ENCODE results near the gene CACNA2D1.

CACNA2D1 gene

DNA sequence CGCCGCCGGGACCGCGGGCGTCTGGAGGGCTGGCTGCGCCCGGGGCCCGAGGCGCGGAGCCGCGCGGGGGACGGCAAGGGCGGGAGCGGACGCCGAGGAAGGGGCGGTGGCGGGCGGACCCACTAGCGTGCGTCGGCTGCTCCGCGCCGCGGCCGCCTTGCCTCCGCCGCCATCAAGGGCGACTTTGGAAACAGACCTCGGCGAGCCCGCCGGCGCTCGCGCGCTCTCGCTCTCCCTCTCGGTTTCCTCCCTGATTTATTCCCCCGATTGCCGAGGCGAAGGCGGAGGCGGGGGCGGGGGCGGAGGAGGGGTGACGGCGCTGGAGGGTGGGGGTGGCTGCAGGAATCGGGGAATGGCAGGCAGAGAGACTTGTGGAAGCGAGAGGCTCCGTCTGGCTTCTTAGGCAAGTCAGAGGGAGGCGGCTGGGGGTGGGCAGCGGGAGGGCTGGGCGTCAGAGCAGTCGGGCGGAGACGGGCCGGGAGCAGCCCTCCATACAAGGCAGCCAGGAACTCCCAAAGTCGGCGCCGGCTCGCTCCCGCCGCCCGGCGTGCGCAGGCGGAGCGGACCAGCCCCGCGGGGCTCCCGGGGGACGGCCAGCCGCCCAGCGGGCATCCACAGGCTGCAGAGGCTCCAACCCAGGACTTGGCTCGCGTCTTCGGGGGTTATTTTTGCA lies at the start of gene CACNA2D1:
Gene CACNA2D1, minus strand, starts transcription at position 231 of the 673 bp plus-strand sequence.
- DNase-seq (ENCODE audit: low spot score) = no peak

GRCh38 chr7:82481499-82482097 lies 38.0 kb upstream of the CACNA2D1 start:
- DNase-seq (ENCODE audit: low spot score) = peak; percentile 46

DNA sequence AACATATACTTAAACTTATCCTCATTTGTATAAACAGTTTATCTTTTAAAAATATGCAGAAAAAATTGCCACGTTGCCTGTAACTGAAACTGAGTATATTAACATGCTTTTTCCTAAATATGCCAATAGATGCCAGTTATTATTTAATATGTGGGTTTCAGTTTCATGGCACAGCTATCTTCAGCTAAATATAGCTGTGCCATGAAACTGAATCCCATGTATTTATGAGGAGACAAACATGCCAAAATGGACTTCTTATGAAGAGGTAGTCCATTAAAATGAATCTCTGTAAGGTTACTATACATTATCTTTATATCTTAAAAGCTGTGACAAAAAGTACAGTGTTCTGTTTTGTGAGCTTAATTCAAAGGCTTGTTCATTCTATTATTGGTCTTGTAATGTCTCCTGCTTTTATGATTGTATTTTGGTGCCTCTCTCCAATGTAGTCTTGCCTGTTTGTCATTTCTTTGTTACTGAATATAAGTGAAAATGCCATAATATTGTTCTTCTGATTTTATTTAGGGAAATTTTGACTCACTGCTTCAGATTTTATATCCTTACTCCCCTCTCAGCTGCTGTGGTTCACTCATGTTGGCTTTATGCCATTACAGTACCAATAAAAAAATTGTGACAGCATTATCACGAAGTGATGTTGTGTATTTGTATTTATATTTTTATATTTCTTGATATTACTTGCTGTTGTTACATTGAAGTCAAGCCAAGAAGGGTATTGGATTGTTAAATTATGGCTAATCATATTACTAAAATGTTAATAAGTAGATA lies 34.3 kb upstream of the CACNA2D1 start:
- DNase-seq (ENCODE audit: low spot score) = no peak

GRCh38 chr7:82472966-82473365 lies 29.4 kb upstream of the CACNA2D1 start:
- no peak for DNase-seq (ENCODE audit: low spot score)

- no peak for DNase-seq (ENCODE audit: low spot score)
Observed at GRCh38 chr7:82471351-82472020, 27.9 kb upstream of the CACNA2D1 start.

DNA sequence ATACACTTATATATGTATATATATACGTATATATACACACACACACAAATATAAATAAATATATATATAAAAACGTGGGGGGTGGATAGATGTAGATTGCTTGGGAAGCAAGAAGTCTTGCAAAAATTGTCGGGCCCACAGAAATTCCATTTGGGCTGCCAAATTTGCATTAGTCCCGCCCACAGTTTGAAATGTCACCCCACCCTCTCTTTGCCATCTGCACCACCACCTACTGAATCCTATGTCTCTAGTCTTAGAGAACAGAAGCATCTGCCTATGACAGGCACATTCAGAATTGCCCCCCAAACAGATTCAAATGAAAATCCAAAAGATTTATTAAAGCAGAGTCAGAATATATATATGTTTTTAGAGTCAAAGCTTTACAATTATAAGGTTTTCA lies 25.6 kb upstream of the CACNA2D1 start:
- DNase-seq (ENCODE audit: low spot score) = no peak

GRCh38 chr7:82468435-82468834 lies 24.9 kb upstream of the CACNA2D1 start:
- DNase-seq (ENCODE audit: low spot score) = no peak

GRCh38 chr7:82467020-82467419 lies 23.4 kb upstream of the CACNA2D1 start:
- DNase-seq (ENCODE audit: low spot score) = no peak

DNA sequence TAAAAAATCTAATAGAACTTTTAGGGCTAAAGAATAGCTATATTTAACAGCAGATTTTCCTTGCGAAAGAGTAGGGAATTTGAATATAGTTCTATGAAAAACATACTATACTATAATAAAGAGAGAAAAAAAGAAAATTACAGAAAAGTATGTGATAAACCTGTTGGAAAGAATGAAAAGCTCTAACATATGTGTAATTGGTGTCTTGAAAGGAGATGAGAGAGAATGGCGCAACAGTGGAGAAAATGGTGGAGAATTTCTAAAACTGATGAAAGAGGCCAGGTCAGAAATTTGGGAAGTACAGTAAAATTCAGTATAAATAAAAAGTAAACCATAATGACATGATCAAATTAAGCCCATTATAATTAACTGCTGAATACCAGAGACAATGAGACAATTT lies 20.8 kb upstream of the CACNA2D1 start:
- no peak for DNase-seq (ENCODE audit: low spot score)

DNA sequence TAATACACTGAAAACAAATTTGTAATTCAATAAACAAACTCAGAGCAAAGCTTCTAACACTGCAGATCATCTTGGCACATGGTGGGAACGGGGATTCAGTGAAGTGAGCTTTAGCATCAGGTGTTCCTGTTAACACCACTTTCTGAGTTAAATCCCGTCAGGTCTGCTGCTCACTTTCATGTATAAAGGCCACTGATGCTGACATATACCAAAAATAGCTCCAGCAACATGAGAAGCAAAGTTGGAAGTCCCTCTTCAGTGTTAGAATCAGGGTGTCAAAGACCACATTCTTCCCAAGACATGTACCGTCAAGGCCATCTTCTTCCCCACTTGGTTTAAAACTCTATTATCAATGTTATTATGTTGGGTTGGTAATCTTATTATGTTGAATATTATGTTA lies 11.7 kb upstream of the CACNA2D1 start:
- no peak for DNase-seq (ENCODE audit: low spot score)

GRCh38 chr7:82450759-82451158 lies 7.2 kb upstream of the CACNA2D1 start:
- DNase-seq (ENCODE audit: low spot score) = no peak

DNA sequence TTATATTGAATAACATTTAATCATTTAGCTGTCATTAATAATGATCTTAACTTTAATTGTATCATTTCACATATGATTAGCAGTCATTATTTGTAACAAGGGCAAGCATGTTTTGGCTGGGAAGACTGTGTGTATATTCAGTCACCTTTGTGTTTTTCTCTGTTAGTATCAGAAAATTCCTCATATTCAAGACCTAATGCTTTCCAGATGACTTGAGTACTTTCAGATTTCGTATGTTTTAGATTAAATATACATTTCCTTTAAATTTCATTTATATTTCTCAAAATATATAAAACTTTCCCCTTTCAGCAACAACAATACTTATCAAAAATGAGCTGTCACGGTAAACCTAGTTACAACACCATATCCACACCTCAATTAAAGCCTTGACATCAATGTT lies 6.3 kb upstream of the CACNA2D1 start:
- DNase-seq (ENCODE audit: low spot score) = no peak

DNA sequence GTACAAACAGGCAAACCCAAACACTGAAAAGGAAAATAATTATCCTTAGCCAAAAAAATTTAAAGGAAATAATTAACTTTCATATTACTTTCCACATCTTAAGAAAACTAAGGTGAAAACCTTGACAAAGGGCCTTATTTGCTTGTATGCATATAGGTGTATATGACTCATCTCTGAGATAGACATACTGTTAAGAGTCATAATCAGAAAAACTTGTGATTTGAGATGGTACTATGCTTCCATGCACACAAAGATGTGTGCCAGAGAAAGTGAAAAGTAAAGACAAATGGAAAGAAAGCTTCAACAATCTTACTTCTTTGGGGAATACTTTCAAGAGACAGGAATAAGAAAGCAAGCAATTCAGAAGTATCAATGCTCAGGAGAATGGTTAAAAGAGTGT lies 3.3 kb upstream of the CACNA2D1 start:
- no peak for DNase-seq (ENCODE audit: low spot score)

DNA sequence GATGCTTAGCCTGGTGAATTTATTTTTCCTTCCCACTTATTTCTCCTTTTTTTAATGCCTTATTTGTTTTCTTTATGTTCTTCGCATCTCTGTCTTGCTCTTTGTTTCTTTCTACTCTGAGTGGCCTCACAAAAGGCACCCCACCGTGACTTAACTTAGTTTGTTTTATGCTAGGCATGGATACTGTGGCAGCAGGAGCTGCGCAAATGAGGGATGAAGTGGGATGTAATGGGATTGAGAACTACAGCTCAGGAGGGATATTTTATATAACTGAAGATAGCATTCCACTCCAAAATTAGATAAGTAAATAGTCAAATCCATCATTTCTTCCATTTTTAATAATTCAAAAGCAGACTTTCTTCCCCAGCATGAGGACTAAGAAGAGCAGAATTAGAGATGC lies 1.7 kb upstream of the CACNA2D1 start:
- no peak for DNase-seq (ENCODE audit: low spot score)

- DNase-seq (ENCODE audit: low spot score) = peak; percentile 11
Observed at GRCh38 chr7:82444220-82444909, 788 bp upstream of the CACNA2D1 start.

- DNase-seq (ENCODE audit: low spot score) = no peak
Observed at GRCh38 chr7:82443036-82443546, 486 bp downstream of the CACNA2D1 start.

DNA sequence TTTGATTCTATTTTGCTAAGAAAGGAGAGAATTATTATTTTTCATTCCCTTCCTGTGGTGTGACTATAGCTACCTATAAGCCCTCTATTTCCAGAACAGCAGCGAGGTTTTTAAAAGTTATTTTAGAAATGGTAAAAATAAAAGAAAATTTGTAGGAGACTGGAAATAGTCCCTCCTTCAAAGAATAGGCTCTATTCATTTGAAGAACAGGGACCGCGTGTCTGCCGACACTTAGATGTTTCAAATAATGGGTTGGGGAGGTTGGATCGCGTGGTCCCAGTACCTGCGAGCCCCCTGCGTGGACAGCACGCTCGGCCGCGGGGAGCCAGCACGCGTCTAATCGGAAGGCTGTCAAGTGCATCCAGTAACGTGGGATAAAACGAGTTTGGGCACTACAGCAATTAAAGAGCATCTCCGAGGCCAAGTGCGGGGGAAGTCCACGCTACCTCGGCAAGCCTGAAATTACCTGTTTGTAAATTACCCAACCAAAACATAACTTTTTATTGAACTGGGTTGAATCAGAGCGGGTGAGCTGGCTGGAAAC lies 1.0 kb downstream of the CACNA2D1 start:
- DNase-seq (ENCODE audit: low spot score) = no peak

DNA sequence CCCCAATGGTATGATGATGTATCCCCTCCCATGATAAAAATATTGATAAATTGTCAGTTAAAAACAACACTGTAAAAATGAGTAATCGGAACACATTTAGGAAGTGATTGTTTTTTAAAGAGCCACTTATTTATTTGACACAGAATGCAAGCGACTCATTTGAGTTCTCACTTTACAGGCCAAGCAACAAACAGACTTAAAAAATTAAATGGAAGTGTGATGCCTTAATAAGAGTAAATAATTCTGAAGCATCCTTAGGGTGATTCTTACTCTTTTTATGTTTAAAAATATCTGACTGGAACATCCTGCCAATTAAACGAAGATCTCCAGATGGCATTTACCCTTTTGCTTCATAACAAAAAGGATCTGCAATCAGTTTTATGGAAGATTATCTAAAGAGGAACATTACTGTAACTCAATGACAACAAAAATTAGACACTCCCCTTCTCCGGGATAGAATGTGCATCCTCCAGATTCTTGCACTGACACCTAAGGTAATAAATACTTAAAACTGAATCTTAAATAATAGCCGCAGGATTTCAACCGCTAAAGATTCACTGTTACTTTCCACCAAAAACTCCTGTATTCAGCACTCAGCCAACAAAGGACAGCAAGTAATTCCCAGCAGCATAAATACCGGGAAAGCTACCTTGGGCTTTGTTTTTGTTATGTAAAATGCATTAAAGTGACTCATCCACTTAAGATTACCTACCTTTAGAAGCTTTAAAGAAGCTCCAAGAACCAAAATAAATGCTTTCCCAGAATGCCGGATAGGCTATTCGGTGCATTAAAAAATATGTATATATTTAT lies 1.7 kb downstream of the CACNA2D1 start:
- DNase-seq (ENCODE audit: low spot score) = no peak

GRCh38 chr7:82438521-82438920 lies 5.1 kb downstream of the CACNA2D1 start:
- no peak for DNase-seq (ENCODE audit: low spot score)

GRCh38 chr7:82435769-82436168 lies 7.8 kb downstream of the CACNA2D1 start:
- DNase-seq (ENCODE audit: low spot score) = no peak

Measured in LoVo (cell line).